HG02938 (cell line): Measurements from ENCODE around the gene IDNK.
A peak's percentile ranks its signal among the peaks of the same experiment; 100 is the strongest.

ENCODE experiments used
- ATAC-seq: cut with Tn5 transposase; IDR thresholded peaks from one replicate; pipeline ENCODE4 v1.9.1; 2021; ENCODE audit warnings: mild to moderate bottlenecking, moderate library complexity; ENCODE audit not compliant: unreplicated experiment

Gene IDNK

GRCh38 chr9:83633255-83633654 is 10.3 kb downstream of the IDNK start:
- no peak for ATAC-seq

GRCh38 chr9:83633676-83634075 is 10.7 kb downstream of the IDNK start:
- ATAC-seq: no peak

- no peak for ATAC-seq
Measured at GRCh38 chr9:83636813-83637212, 13.9 kb downstream of the IDNK start.

GRCh38 chr9:83637389-83637788 is 14.4 kb downstream of the IDNK start:
- no peak for ATAC-seq

GRCh38 chr9:83639266-83639665 is 16.3 kb downstream of the IDNK start:
- ATAC-seq: no peak

GRCh38 chr9:83642793-83643192 is 19.9 kb downstream of the IDNK start:
- no peak for ATAC-seq

GRCh38 chr9:83646500-83647239 is 23.7 kb downstream of the IDNK start:
- no peak for ATAC-seq

GRCh38 chr9:83649080-83649479 is 26.1 kb downstream of the IDNK start:
- ATAC-seq: peak; percentile 54

- ATAC-seq: no peak
Measured at GRCh38 chr9:83649515-83649914, 26.6 kb downstream of the IDNK start.

- no peak for ATAC-seq
Measured at GRCh38 chr9:83651558-83651957, 28.6 kb downstream of the IDNK start.

GRCh38 chr9:83652433-83652832 is 29.5 kb downstream of the IDNK start:
- ATAC-seq: no peak

GRCh38 chr9:83655433-83655832 is 32.5 kb downstream of the IDNK start:
- no peak for ATAC-seq

- peak; percentile 63 for ATAC-seq
Measured at GRCh38 chr9:83656032-83656680, 33.2 kb downstream of the IDNK start.

- ATAC-seq: no peak
Measured at GRCh38 chr9:83656952-83657351, 34.0 kb downstream of the IDNK start.

- ATAC-seq: no peak
Measured at GRCh38 chr9:83662933-83663332, 40.0 kb downstream of the IDNK start.

- ATAC-seq: peak; percentile 96
Measured at GRCh38 chr9:83665580-83666200, 42.7 kb downstream of the IDNK start.

- ATAC-seq: no peak
Measured at GRCh38 chr9:83669067-83669466, 46.1 kb downstream of the IDNK start.

- ATAC-seq: no peak
Measured at GRCh38 chr9:83670381-83670780, 47.4 kb downstream of the IDNK start.

GRCh38 chr9:83671451-83671850 is 48.5 kb downstream of the IDNK start:
- ATAC-seq: no peak

GRCh38 chr9:83675466-83675865 is 52.5 kb downstream of the IDNK start:
- no peak for ATAC-seq

GRCh38 chr9:83677596-83677995 is 54.7 kb downstream of the IDNK start:
- no peak for ATAC-seq

- no peak for ATAC-seq
Measured at GRCh38 chr9:83680233-83680632, 57.3 kb downstream of the IDNK start.
